ENCODE measurements around the gene CHTF18.
A peak's percentile ranks its signal among the peaks of the same experiment; 100 is the strongest.
"Not testable (repeated sequence)": the region's sequence is repeated elsewhere in the genome, so short reads cannot be mapped to it uniquely, and the experiment has no call there.

Gene CHTF18

GRCh38 chr16:788399-789126 is at the start of gene CHTF18:
Gene CHTF18 (plus strand): TSS chr16:788620. CDS start chr16:788685, 65 bp downstream.
- DNase-seq (ENCODE audit: low read depth) = peak; percentile 35

GRCh38 chr16:739560-740458 is 48.6 kb upstream of the CHTF18 start:
- DNase-seq (ENCODE audit: low read depth) = no peak

GRCh38 chr16:740459-740763 is 48.0 kb upstream of the CHTF18 start:
- DNase-seq (ENCODE audit: low read depth) = no peak

- peak; percentile 34 for DNase-seq (ENCODE audit: low read depth)
These were observed 47.5 kb upstream of the CHTF18 start, which contains the start of gene CIAO3 for GRCh38 chr16:740764-741505. Gene CIAO3 (minus strand): TSS chr16:740997. CDS start chr16:740985, 12 bp downstream.

- no peak for DNase-seq (ENCODE audit: low read depth)
These were observed 46.3 kb upstream of the CHTF18 start for GRCh38 chr16:741986-742629.

- DNase-seq (ENCODE audit: low read depth) = not testable (repeated sequence)
These were observed 45.5 kb upstream of the CHTF18 start for GRCh38 chr16:742894-743293.

GRCh38 chr16:743794-744500 is 44.5 kb upstream of the CHTF18 start:
- DNase-seq (ENCODE audit: low read depth) = no peak

GRCh38 chr16:745739-746138 is 42.7 kb upstream of the CHTF18 start:
- DNase-seq (ENCODE audit: low read depth) = no peak

GRCh38 chr16:746637-747036 is 41.8 kb upstream of the CHTF18 start:
- DNase-seq (ENCODE audit: low read depth) = no peak

- DNase-seq (ENCODE audit: low read depth) = no peak
These were observed 40.3 kb upstream of the CHTF18 start for GRCh38 chr16:747978-748746.

GRCh38 chr16:749010-749409 is 39.4 kb upstream of the CHTF18 start:
- peak; percentile 88 for DNase-seq (ENCODE audit: low read depth)

GRCh38 chr16:750485-750884 is 37.9 kb upstream of the CHTF18 start:
- DNase-seq (ENCODE audit: low read depth) = no peak

GRCh38 chr16:751152-752006 is 37.0 kb upstream of the CHTF18 start:
- no peak for DNase-seq (ENCODE audit: low read depth)

GRCh38 chr16:752007-752312 is 36.5 kb upstream of the CHTF18 start:
- DNase-seq (ENCODE audit: low read depth) = no peak

GRCh38 chr16:754121-754607 is 34.3 kb upstream of the CHTF18 start:
- not testable (repeated sequence) for DNase-seq (ENCODE audit: low read depth)

GRCh38 chr16:754656-755055 is 33.8 kb upstream of the CHTF18 start:
- no peak for DNase-seq (ENCODE audit: low read depth)

GRCh38 chr16:756428-756827 is 32.0 kb upstream of the CHTF18 start:
- DNase-seq (ENCODE audit: low read depth) = no peak

GRCh38 chr16:759110-759910 is 29.1 kb upstream of the CHTF18 start:
- no peak for DNase-seq (ENCODE audit: low read depth)

- DNase-seq (ENCODE audit: low read depth) = no peak
These were observed 28.4 kb upstream of the CHTF18 start for GRCh38 chr16:760065-760464.

All from GM04503 (cell line).